ENCODE measurements around the gene KPNA6. TPM values are rescaled to one million over a fixed set of nuclear protein-coding genes. Genes with fewer than 3 reads are reported as not detected.

KPNA6 gene
- total and polyA plus RNA-seq, 2 of the 13 experiments (the other 11 are each of a cell fraction or from before 2014, with no cell fraction given): 22.0 to 47.5 TPM

GRCh38 chr1:32142446-32143301 lies 34.8 kb downstream of the KPNA6 start (continued):
- TF ChIP-seq SIN3A (IDR thresholded peaks at IDR 0.05; ENCODE audit: borderline replicate concordance, low read depth, low read length) (peak; percentile 69; the same call in 1 of the 2 replicates), MXD1 (CRISPR knock-in tag; IDR thresholded peaks at IDR 0.05) (no peak), MXI1 (IDR thresholded peaks at IDR 0.05; ENCODE audit: borderline replicate concordance, low read depth, low read length) (peak; percentile 74; the same call in 1 of the 3 replicates), SAP130 (CRISPR knock-in tag; IDR thresholded peaks at IDR 0.05; ENCODE audit: low read depth) (peak; percentile 87), ZNF292 (CRISPR knock-in tag; IDR thresholded peaks at IDR 0.05; ENCODE audit: borderline replicate concordance, low read depth) (no peak), HNF4G (IDR thresholded peaks at IDR 0.05; ENCODE audit: borderline replicate concordance, low read depth, low read length) (no peak), HNF4G (CRISPR knock-in tag; IDR thresholded peaks at IDR 0.05; ENCODE audit: borderline replicate concordance, low read depth) (no peak), ZNF407 (CRISPR knock-in tag; IDR thresholded peaks at IDR 0.05; ENCODE audit: not compliant biosample characterization) (no peak), AGO2 (optimal IDR thresholded peaks at IDR 0.05; ENCODE audit: low read depth, low read length) (no peak), NONO (IDR thresholded peaks at IDR 0.05) (no peak), NONO (CRISPR knock-in tag; conservative IDR thresholded peaks at IDR 0.05) (no peak), ZNF296 (CRISPR knock-in tag; conservative IDR thresholded peaks at IDR 0.05) (no peak), RBM22 (optimal IDR thresholded peaks at IDR 0.05; ENCODE audit: low read length) (peak; percentile 67), KMT2B (CRISPR knock-in tag; IDR thresholded peaks at IDR 0.05) (no peak), NFATC3 (CRISPR knock-in tag; IDR thresholded peaks at IDR 0.05) (no peak), NFIB (CRISPR knock-in tag; IDR thresholded peaks at IDR 0.05; ENCODE audit: borderline replicate concordance) (no peak), REXO4 (CRISPR knock-in tag; IDR thresholded peaks at IDR 0.05; ENCODE audit: borderline replicate concordance) (no peak), JDP2 (CRISPR knock-in tag; IDR thresholded peaks at IDR 0.05; ENCODE audit: borderline replicate concordance) (no peak)
